Frontal cortex (tissue), 4 donors: ENCODE measurements around the gene PBX4. TPM values are rescaled to one million over a fixed set of nuclear protein-coding genes. Genes with fewer than 3 reads are reported as not detected.

Source experiments
- DNase-seq, 2 donors: peaks; one replicate each; pipeline ENCODE4 v3.0.0; 2012; ENCODE audit warnings: low spot score in 2 of 2
- FAIRE-seq: peaks from 2 replicates; lab custom pipeline; 2012; peaks lifted over from hg19 to GRCh38; lab: Jason Lieb, UNC
- total RNA-seq: library from RNA; depleted of rRNA; stranded (reverse); fragments of >200 nt; gene quantifications from one replicate; pipeline ENCODE4 v1.2.3, GENCODE V29; 2014
- donor health status: control.
- donor health status: control.
- donor health status: control.

PBX4 gene
- total RNA-seq, 1 donor from 2014 or later = 11.4 TPM

DNA sequence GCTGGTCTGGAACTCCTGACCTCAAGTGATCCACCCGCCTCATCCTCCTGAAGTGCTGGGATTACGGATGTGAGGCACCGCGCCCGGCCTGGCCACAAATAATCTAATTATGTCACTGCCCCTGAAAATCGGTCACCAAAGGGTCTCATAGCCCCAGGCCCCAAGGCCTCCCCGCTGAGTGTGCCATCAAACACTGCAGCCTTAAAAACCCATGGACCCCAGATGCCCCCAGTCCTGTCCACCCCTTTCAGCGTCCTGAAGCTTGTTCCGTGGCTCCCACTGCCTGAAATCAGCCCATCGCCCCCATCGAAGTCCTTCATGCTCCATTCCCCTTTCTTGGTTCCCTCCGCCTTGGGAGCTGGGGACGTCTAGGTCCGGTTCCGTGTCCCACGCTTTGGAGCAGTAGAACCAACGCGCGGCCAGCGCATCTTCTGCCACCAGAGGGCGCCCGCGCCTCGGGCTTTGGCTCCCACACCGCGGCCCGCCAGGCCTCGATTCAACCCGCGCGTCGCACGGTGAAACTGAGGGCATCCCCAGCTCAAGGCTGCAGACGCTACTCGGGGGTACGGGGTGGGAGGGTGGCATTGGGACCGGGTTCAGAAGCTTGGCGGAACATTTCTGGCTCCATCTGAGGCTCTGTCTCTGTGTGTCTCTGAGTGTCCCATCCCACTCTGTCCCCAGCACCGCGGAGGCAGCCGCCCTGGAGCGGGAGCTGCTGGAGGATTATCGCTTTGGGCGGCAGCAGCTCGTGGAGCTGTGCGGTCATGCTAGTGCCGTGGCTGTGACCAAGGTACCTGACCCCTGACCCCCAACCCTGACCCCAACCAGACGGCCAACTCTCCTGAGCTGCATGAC, 86.3 kb downstream of the PBX4 start:
- FAIRE-seq (no peak), DNase-seq (peak; percentile 85 to 90)

DNA sequence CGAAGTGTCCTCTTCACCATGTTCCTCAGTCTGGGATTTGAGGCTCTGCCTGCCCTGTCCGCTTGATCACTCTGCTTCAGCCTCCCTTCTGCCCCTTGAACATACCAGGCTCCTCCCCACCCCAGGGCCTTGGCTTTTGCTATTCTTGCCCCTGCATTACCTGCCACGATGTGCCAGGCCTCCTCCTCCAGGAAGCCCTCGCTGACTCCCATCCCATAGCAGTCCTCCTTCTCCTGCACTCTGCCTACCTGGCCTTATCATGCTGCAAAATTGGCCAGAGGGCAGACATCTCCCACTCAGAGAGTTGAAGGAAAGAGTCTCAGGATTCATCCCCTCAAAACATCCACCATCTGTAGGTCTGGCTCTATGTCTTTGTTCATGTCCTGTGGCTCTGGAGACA, 87.6 kb downstream of the PBX4 start:
- no peak for DNase-seq
- FAIRE-seq = no peak

DNA sequence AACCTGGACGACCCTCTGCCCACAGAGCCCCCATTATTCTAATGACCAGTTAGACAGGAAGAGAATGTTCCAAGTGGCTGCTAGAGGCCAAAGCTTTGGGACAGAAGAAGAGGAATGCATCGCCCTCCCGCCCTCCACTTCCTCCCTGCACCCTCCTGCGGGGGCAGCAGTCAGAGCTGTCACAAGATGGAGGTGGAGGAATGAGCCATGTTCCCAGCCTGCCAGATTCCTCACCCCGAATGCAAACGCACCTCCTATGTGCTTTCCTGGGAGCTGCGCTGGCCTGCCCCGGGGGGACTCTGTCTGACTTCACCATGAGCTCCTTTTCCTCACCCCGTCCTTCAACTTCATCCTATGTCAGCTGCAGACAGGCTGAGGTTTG, 88.1 kb downstream of the PBX4 start:
- no peak for FAIRE-seq
- DNase-seq = no peak

DNA sequence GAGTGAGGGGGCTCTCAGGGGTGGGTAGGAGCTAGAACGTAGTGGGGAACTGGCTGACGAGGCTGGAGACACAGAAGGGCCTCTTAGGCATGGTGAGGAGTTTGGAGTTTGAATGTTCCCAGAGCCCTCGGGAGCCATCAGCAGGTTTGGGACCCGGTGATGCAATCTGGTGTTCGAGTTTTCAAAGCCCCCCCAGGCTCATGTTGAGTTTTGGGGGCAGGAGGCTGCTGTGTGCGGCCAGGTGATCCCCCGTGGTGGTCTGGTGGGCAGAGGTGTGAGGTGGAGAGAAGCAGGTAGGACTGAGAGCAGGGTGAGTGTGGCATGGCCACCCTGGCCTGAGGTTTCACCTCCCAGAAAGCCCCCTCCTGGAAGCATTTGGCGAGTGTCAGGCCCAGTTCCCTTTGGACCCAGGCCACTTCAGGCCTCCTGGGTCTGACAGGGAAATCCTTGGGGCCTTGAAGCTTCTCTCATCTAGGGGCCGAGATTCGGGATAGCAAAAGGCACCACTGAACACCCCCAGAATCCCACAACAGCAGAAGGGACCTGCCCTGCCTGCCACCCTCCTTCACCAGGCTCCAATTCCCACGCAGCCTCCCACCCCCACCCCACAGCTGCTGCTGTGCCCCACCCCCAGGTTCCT, 88.6 kb downstream of the PBX4 start:
- FAIRE-seq (no peak), DNase-seq (no peak)

DNA sequence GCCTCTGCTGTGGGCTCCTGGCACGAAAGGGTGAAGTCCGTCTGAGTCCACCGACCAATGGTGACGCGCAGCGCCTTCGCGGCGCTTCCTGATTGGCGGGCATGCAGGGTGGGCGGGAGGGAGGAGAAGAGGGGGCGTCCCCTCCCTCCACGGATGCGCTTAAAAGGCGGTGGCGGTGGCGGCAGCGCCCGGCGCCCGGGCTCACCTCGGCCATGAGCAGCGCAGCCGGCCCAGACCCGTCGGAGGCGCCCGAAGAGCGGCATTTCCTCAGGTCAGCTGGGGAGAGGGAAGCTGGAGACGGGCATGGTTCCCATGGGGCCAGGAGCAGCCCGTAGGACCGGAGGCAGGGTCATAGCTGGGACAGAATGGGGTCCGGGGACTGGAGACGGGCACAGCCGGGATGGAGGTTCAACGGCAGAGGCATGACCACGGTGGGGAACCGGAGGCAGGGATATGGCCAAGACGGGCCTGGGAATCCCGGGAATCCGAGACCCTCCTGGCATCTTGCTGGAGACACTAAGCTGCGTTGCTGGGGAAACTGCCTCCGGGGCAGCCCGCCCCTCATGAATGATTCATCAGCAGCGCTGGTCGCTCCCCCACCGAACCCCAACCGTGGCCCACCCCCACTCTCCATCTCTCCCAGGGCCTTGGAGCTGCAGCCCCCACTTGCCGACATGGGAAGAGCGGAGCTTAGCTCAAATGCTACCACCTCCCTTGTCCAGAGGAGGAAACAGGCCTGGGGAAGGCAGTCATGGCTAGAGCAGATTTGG, 89.6 kb downstream of the PBX4 start, which contains the start of gene YJEFN3:
TSS of gene YJEFN3 (plus strand) at position 191 of the 770 bp plus-strand sequence. CDS start at position 213, 22 bp downstream.
- DNase-seq (peak; percentile 75 to 84), FAIRE-seq (no peak)

DNA sequence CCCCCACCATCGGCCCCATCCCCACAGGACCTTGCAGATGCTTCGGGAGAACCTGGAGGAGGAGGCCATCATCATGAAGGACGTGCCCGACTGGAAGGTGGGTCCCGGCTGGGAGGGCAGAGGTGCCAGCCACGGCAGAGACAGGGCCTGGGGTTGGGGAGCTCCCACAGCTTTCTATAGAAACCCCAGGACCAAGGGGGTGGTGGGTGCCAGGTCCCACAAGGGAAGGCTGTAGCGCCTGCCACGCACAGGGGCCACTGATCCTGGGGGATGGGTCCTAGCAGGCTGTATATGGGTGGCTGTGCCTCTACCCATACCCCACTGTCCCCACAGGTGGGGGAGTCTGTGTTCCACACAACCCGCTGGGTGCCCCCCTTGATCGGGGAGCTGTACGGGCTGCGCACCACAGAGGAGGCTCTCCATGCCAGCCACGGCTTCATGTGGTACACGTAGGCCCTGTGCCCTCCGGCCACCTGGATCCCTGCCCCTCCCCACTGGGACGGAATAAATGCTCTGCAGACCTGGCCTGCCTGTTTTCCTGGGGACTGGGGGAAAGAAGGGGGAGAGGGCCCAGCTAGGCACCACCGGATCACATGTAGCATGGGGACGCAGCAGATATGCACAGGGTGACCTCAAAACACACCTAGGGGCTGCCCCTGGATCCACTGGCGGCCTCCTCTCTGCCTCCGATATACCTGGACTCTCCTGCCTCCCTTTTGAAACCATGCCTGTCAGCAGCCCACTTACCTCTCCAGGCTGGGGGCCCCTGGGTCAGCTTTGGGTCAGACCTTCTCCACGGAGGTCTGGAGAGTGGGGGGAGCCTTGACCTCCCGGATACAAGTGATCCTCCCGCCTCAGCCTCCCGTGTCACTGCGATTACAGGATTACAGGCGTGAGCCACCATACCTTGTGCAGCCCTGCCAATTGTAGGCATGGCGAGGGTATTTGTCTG, 90.5 kb downstream of the PBX4 start:
- no peak for DNase-seq
- FAIRE-seq = no peak

DNA sequence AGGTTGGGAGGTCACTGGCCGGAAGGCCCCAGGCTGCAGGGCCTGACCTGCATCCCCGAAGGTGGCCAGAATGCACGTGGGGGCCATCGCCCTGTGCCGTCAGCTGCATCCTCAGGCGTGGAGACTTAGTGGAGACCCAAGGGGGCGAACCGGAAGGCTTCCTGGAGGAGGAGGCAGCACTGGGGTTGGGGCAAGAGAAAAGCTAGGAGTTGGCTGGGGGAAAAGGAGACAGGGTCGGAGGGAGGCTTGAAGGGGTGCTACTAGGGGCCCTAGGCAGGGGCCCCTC, 91.2 kb downstream of the PBX4 start:
- no peak for FAIRE-seq
- no peak for DNase-seq

DNA sequence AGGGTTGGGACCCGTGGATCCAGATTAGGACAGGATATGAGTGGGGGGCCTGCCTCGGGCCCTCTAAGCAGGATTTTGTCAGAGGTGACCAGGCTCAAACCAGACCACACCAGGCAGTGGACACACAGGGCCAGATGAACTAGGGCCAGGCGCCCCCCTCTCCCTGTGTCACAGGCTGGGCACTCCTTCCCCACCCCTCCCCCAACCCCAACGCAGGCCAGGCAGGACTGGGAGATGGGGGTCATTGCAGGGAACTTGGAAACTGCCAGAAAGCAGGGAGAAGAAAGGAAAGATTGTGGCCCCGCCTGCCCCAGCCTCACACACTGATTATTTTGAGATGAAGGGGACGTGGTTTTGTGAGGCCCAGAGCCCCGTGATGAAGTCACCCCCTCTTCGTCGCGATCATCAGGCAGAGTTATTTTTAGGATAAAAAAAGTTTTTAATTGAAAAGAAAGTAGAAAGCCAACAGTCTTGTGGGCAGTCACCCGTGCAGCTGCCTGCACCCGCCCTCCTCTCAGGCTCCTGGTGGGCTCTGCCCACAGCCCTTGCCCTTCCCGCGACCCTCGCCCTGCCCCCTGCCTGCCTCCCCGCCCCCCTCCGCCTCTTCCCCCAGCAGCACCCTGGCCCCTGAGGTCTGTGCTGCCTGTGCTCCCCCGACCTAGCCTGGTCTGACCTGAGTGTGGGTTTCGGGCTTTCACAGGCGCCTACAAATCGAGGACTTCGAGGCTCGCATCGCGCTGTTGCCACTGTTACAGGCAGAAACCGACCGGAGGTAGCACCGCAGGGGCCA, 91.7 kb downstream of the PBX4 start:
- FAIRE-seq (no peak), DNase-seq (no peak)

DNA sequence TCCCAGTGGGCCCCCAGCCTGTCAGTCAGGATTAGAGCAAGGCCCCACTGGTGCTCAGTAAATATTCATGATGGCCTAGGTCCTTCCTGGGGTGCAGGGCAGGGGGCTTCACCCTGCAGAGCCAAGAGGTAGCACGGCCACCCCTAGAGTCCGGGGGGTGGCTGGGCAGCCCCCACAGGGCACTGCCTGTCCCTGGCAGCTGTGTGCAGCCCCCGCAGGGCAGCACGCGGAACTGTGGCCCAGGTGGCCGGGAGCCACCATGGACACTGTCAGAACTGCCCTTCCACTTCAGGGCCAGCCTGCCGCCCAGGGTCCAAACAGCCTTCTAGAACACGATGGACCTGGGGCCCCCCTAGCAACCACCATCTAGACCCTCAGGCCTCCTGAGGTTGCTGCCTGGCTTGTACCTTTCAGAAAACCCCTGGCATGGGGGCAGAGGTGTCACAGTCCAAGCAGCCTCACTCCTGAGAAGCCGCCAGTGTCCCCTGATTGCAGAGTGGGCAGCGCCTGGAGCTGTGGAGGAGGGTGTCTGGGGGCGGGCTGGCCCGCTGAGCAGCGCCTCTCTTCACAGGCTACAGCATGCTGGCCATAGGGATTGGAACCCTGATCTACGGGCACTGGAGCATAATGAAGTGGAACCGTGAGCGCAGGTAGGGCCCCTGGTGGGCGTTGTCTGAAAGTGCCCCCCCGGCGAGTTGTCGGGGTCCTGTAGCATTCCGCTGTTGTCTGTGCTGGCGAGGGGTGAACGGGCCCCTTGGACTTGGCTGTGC, 92.7 kb downstream of the PBX4 start:
- FAIRE-seq = no peak
- no peak for DNase-seq

DNA sequence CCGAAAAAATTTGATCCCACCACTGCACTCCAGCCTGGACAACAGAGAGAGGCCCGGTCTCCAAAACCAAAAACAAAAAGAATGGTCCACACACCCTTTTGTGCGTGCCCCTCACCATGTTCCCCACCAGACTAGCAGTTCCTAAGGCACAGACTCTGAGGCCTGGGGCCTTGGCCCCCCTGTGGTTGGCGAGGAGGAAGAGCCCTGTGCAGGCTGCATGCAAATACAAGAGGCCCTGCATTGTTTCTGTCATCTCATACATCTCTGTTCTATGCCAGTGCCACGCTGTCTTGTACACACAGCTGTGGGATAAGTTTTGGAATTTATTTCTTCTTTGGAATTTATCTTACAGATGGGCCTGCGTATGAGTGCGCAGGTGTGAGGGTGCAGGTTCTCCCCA, 94.4 kb downstream of the PBX4 start:
- no peak for DNase-seq
- no peak for FAIRE-seq

DNA sequence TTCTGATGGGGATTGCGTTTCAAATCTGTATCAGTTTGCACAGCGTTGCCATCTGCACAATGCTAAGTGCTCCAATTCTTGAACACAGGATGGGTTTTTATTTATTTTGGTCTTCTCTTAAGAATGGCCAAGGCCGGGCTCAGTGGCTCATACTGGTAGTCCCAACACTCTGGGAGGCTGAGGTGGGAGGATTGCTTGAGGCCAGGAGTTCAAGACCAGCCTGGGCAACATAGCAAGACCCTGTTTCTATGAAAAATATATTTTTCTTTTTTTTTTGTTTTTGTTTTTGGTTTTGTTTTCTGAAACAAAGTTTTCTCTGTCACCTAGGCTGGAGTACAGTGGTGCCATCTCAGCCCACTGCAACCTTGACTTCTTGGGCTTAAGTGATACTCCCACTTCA, 95.3 kb downstream of the PBX4 start:
- FAIRE-seq (no peak), DNase-seq (no peak)

DNA sequence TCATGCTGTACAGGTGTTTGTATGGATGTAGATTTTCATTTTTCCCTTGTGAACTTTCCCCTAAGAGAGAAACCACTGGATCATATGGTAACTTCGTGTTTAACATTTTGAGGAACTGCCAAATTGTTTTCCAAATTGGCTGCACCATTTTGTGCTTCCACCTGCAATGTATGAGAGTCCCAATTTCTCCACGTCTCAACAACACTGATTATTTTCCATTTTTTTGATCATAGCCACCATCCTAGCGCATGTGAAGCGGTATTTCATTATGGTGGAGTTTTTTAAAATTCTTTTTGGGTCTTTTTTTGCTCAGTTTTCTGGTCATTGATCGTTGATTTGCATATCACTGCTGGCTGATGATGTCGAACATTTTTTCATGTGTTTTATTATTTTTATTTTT, 97.5 kb downstream of the PBX4 start:
- no peak for DNase-seq
- no peak for FAIRE-seq

DNA sequence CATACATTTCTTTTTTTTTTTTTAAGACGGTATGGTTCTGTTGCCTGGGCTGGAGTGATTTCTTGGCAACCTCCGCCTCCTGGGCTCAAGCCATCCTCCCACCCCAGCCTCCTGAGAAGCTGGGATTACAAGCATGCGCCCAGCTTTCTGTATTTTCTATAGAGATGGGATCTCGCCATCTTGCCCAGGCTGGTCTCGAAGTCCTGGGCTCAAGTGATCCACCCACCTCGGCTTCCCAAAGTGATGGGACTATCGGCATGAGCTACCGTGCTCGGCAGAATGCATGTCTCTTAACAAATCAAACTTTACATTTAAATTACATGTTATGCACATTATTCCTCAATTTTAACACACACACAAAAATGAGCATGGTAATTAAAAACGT, 101.3 kb downstream of the PBX4 start:
- FAIRE-seq (no peak), DNase-seq (no peak)

DNA sequence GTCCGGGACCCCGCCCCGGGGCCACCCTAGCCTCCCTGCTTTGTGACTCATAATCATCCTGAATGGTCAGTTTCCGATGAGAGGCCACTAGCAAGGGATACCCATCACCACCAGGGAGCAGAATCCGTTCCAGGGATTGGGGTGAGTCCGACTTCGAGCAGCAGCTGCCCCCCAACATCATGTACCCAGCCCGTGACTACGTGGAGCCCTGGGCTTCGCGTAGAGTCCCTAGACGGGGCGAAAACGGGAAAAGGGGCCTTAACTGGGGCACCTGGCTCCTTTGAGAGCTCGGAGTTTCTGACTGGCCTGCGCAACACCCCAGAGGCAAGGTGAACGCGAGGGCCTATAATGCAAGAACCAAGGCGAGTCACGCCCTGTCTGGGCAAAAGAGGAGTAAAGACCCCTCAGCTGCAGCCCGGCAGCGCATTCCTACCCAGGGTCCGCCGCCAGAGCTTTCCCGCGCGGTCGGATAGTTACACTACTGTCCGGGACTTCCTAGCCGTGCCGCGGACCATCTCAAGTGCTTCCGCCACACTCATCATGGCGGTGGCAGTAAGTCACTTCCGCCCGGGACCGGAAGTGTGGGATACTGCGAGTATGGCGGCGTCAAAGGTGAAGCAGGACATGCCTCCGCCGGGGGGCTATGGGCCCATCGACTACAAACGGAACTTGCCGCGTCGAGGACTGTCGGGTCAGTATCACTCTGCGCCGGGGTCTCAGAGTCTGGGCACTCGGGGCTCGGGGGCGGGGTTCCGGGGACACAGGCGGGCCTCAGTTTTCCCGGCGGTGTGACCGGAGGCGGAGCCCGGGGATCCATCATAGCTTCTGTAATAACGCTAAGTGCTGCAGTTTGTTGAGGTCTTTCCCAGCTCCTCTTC, 102.6 kb downstream of the PBX4 start, which contains the start of gene NDUFA13:
TSS of gene NDUFA13 (plus strand) at position 584 of the 878 bp plus-strand sequence. CDS start at position 598, 14 bp downstream.
- FAIRE-seq (no peak), DNase-seq (peak; percentile 92 to 93)

DNA sequence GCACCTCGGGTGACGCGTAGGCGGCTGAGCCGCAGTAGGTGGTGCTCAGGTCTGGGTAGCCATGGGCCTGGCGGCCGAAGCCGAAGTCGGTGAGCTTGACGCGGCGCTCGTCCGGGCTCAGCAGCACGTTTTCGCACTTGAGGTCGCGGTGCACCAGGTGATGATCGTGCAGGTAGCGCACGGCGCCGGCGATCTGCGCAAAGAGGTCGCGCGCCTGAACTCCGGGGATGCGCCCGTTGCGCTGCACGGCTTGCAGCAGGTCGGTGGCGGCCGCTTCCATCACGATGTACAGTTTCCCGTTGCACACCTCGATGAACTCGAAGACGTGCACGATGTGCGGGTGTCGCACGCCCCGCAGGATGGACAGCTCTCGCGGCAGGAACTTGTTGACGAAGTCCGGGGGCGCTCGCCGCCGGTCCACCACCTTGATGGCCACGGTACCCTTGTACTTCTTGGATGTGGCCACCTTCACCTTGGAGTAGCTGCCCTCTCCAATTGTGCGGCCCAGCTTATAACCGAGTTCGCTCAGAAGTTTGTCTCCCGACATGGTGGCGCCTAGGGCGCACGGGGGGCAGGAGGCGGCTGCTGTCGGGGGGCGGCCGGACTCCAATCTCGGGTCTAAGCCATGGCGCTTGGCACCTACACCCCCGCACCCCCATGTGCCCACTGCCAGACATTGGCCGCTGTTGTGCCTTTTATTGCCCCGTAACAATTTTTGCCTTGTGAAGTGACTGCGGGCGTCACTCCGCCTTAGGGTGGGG, 103.4 kb downstream of the PBX4 start, which contains the start of gene TSSK6:
TSS of gene TSSK6 (minus strand) at position 668 of the 761 bp plus-strand sequence. CDS start at position 547, 121 bp downstream.
- FAIRE-seq = no peak
- no peak for DNase-seq

DNA sequence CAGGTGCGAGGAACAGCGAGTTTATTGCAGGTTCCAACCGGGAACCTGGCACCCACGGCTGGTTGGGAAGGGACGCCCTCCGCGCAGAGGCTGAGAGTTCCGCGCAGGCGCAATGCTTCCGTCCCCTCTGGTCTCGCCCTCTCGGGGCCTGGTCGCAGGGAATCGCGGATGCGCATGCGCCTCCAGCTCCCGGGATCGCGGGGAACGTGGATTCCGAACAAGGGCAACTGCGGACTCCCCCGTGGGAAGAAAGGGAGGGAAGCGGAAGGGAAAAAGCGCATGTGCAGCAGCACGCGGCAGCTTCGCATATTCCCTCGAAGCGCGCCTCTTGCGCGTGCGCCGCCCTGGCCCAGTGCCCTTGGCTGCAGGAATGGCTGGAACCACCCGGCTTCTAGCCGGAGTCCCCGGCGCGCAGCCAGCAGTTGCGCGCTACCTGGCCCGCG, 104.3 kb downstream of the PBX4 start:
- DNase-seq = no peak
- no peak for FAIRE-seq
